ENCODE results near the gene UBAC2.
"Not testable (repeated sequence)": the region's sequence is repeated elsewhere in the genome, so short reads cannot be mapped to it uniquely, and the experiment has no call there.

UBAC2 gene

GRCh38 chr13:99231721-99232120 lies 31.1 kb downstream of the UBAC2 start:
- no peak for DNase-seq (ENCODE audit: low read depth in 3 of 3, low spot score in 1 of 3)

- no peak for DNase-seq (ENCODE audit: low read depth in 3 of 3, low spot score in 1 of 3)
These were observed 37.5 kb downstream of the UBAC2 start for GRCh38 chr13:99237981-99238662.

GRCh38 chr13:99246100-99246499 lies 45.4 kb downstream of the UBAC2 start:
- no peak for DNase-seq (ENCODE audit: low read depth in 3 of 3, low spot score in 1 of 3)

GRCh38 chr13:99249178-99249577 lies 48.5 kb downstream of the UBAC2 start:
- DNase-seq (ENCODE audit: low read depth in 3 of 3, low spot score in 1 of 3): not testable (repeated sequence)

GRCh38 chr13:99249606-99250005 lies 49.0 kb downstream of the UBAC2 start:
- not testable (repeated sequence) for DNase-seq (ENCODE audit: low read depth in 3 of 3, low spot score in 1 of 3)

GRCh38 chr13:99250982-99251825 lies 50.5 kb downstream of the UBAC2 start:
- DNase-seq (ENCODE audit: low read depth in 3 of 3, low spot score in 1 of 3): no peak

- no peak for DNase-seq (ENCODE audit: low read depth in 3 of 3, low spot score in 1 of 3)
These were observed 51.3 kb downstream of the UBAC2 start for GRCh38 chr13:99251921-99252320.

- no peak for DNase-seq (ENCODE audit: low read depth in 3 of 3, low spot score in 1 of 3)
These were observed 54.2 kb downstream of the UBAC2 start for GRCh38 chr13:99254830-99255229.

GRCh38 chr13:99255271-99255670 lies 54.6 kb downstream of the UBAC2 start:
- DNase-seq (ENCODE audit: low read depth in 3 of 3, low spot score in 1 of 3): no peak

GRCh38 chr13:99256283-99256682 lies 55.6 kb downstream of the UBAC2 start:
- no peak for DNase-seq (ENCODE audit: low read depth in 3 of 3, low spot score in 1 of 3)

- no peak for DNase-seq (ENCODE audit: low read depth in 3 of 3, low spot score in 1 of 3)
These were observed 56.1 kb downstream of the UBAC2 start for GRCh38 chr13:99256709-99257108.

- no peak for DNase-seq (ENCODE audit: low read depth in 3 of 3, low spot score in 1 of 3)
These were observed 56.6 kb downstream of the UBAC2 start for GRCh38 chr13:99257291-99257690.

GRCh38 chr13:99258210-99258860 lies 57.7 kb downstream of the UBAC2 start, which contains the start of gene GPR18:
Gene GPR18 (minus strand): TSS chr13:99258379. CDS start chr13:99255872, 2,507 bp downstream.
- no peak for DNase-seq (ENCODE audit: low read depth in 3 of 3, low spot score in 1 of 3)

GRCh38 chr13:99258946-99259345 lies 58.3 kb downstream of the UBAC2 start:
- no peak for DNase-seq (ENCODE audit: low read depth in 3 of 3, low spot score in 1 of 3)

GRCh38 chr13:99260216-99260615 lies 59.6 kb downstream of the UBAC2 start:
- no peak for DNase-seq (ENCODE audit: low read depth in 3 of 3, low spot score in 1 of 3)

- no peak for DNase-seq (ENCODE audit: low read depth in 3 of 3, low spot score in 1 of 3)
These were observed 60.4 kb downstream of the UBAC2 start for GRCh38 chr13:99261059-99261458.

GRCh38 chr13:99263126-99263785 lies 62.6 kb downstream of the UBAC2 start:
- no peak for DNase-seq (ENCODE audit: low read depth in 3 of 3, low spot score in 1 of 3)

GRCh38 chr13:99264051-99264450 lies 63.4 kb downstream of the UBAC2 start:
- DNase-seq (ENCODE audit: low read depth in 3 of 3, low spot score in 1 of 3): no peak

GRCh38 chr13:99265162-99265800 lies 64.6 kb downstream of the UBAC2 start:
- DNase-seq (ENCODE audit: low read depth in 3 of 3, low spot score in 1 of 3): no peak

- DNase-seq (ENCODE audit: low read depth in 3 of 3, low spot score in 1 of 3): no peak
These were observed 65.3 kb downstream of the UBAC2 start for GRCh38 chr13:99265821-99266426.

All from stimulated activated CD4-positive, alpha-beta T cell treated with anti-CD3 and anti-CD28 coated beads, TNF-alpha, amount 100 ng/mL, for 1 hour (primary cell).